ENCODE measurements around the gene LRFN3. TPM values are rescaled to one million over a fixed set of nuclear protein-coding genes. Genes with fewer than 3 reads are reported as not detected.

LRFN3 gene
- total RNA-seq, 1 donor from 2014 or later: 21.0 TPM

DNA sequence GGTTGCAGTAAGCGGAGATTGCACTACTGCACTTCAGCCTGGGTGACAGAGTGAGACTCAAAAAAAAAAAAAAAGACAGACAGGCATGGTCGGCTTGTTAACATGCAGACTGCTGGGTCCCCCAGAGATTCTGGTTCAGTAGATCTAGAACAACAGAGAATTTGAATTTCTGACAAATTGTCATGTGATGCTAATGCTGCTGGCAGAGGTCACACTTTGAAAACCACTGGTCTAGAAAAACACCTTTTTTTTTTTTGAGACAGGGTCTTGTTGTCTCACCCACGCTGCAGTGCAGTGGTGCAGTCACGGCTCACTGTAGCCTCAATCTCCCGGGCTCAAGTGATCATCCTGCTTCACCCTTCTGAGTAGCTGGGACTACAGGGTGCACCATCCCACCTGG is 7.7 kb upstream of the LRFN3 start:
- no peak overlapping the region for H3K4me3 Mint-ChIP-seq (ENCODE audit: unreplicated experiment)
- peaks cover 21% of the 10 kb centered on the region for H3K27me3 Mint-ChIP-seq (ENCODE audit: low read depth)
- no peak for DNase-seq (ENCODE audit: low spot score)
- peaks cover 6% of the 10 kb centered on the region for H3K9me3 Mint-ChIP-seq (ENCODE audit: low read depth)
- TF ChIP-seq, protein P1, sequence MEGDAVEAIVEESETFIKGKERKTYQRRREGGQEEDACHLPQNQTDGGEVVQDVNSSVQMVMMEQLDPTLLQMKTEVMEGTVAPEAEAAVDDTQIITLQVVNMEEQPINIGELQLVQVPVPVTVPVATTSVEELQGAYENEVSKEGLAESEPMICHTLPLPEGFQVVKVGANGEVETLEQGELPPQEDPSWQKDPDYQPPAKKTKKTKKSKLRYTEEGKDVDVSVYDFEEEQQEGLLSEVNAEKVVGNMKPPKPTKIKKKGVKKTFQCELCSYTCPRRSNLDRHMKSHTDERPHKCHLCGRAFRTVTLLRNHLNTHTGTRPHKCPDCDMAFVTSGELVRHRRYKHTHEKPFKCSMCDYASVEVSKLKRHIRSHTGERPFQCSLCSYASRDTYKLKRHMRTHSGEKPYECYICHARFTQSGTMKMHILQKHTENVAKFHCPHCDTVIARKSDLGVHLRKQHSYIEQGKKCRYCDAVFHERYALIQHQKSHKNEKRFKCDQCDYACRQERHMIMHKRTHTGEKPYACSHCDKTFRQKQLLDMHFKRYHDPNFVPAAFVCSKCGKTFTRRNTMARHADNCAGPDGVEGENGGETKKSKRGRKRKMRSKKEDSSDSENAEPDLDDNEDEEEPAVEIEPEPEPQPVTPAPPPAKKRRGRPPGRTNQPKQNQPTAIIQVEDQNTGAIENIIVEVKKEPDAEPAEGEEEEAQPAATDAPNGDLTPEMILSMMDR (IDR thresholded peaks at IDR 0.05): no peak
- H3K4me1 Mint-ChIP-seq (ENCODE audit: low read depth): peaks cover 12% of the 10 kb centered on the region
- peaks cover 2% of the 10 kb centered on the region for H3K36me3 Mint-ChIP-seq (ENCODE audit: low read depth)
- no peak overlapping the region for H3K27ac Mint-ChIP-seq (ENCODE audit: unreplicated experiment)

DNA sequence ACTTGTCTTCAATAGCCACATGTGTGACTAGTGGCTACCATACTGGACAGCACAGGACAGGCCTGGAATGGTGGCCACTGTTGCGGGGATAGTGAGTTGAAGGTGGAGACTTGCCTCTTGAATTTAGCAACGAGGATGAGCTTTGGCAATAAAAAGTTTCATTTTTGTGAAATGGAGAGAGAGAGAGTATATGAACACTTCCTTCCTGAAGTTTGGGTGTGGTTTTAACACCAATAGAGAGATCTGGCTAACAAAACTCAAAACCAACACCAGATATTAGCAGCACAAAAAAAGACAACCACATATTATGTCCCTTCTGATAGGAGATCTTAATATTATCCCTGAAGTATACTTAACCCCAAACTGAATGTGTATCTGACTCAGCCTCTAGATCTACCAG is 6.3 kb upstream of the LRFN3 start:
- Mint-ChIP-seq H3K36me3 (ENCODE audit: low read depth) (peaks cover 2% of the 10 kb centered on the region), H3K27me3 (ENCODE audit: low read depth) (peaks cover 16% of the 10 kb centered on the region), H3K9me3 (ENCODE audit: low read depth) (peaks cover 6% of the 10 kb centered on the region), H3K27ac (ENCODE audit: unreplicated experiment) (no peak overlapping the region), H3K4me1 (ENCODE audit: low read depth) (peaks cover 12% of the 10 kb centered on the region), H3K4me3 (ENCODE audit: unreplicated experiment) (no peak overlapping the region)
- no peak for DNase-seq (ENCODE audit: low spot score)
- TF ChIP-seq, protein P1 (IDR thresholded peaks at IDR 0.05): no peak

DNA sequence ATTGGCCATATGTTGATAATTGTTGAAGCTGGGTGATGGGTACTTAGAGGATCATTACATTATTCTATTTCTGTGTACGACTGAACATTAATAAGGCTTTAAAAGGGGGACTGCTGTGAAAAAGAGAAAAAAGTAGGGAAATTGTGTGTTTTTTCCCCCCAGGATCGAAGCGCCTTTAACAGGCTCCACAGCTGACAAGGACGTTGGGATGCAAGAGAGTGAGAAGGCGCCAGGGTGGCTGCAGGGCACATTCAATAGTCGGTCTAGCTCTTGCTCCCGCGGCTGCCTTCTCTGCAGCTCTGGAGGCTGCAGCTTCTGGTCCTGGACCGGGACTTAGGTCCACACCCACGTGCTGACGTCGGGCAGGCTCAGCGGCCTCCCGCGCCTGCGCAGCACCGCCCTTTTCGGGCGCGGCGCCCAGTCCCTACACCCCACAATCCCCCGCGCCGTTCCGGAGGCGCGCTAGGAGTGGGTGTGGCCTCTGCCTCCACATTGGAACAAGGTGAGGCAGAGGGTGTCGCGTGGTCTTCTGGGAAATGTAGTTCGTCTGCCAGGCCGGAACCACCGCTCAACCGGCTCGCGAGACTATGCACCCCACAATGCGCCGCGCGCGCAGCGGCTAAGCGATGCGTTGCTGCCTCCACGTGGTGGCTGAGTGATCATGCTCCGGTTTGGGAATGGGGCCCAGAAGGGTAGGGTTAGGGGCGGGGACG is 4.9 kb upstream of the LRFN3 start:
- H3K36me3 Mint-ChIP-seq (ENCODE audit: low read depth): no peaks in the 10 kb centered on the region
- peaks cover 22% of the 10 kb centered on the region for H3K4me1 Mint-ChIP-seq (ENCODE audit: low read depth)
- H3K9me3 Mint-ChIP-seq (ENCODE audit: low read depth): no peaks in the 10 kb centered on the region
- peaks cover 5% of the 10 kb centered on the region for H3K27me3 Mint-ChIP-seq (ENCODE audit: low read depth)
- peak overlapping the region; percentile 66 for H3K4me3 Mint-ChIP-seq (ENCODE audit: unreplicated experiment)
- H3K27ac Mint-ChIP-seq (ENCODE audit: unreplicated experiment): peak overlapping the region; percentile 82
- DNase-seq (ENCODE audit: low spot score): peak; percentile 100
- TF ChIP-seq, protein P1 (IDR thresholded peaks at IDR 0.05): peak; percentile 93

DNA sequence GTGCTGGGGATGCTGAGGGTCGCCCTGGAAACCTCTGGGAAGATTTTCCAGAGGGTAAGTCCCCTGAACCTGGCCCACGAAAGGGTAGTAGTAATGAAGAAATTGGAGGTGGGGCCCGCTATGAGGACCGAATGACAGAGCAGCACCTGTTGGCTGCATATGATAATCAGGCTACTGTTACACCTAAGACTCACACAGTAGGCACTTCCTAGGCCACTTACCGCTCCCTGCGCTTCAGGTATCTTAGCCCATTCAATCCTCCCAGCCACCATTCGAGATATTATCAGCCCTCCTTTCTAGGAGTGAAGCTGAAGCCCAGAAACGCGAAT is 4.3 kb upstream of the LRFN3 start:
- DNase-seq (ENCODE audit: low spot score): no peak
- no peaks in the 10 kb centered on the region for H3K36me3 Mint-ChIP-seq (ENCODE audit: low read depth)
- TF ChIP-seq, protein P1 (IDR thresholded peaks at IDR 0.05): peak; percentile 70
- no peaks in the 10 kb centered on the region for H3K9me3 Mint-ChIP-seq (ENCODE audit: low read depth)
- peak overlapping the region; percentile 50 for H3K4me3 Mint-ChIP-seq (ENCODE audit: unreplicated experiment)
- peaks cover 22% of the 10 kb centered on the region for H3K4me1 Mint-ChIP-seq (ENCODE audit: low read depth)
- H3K27me3 Mint-ChIP-seq (ENCODE audit: low read depth): peaks cover 1% of the 10 kb centered on the region
- no peak overlapping the region for H3K27ac Mint-ChIP-seq (ENCODE audit: unreplicated experiment)

DNA sequence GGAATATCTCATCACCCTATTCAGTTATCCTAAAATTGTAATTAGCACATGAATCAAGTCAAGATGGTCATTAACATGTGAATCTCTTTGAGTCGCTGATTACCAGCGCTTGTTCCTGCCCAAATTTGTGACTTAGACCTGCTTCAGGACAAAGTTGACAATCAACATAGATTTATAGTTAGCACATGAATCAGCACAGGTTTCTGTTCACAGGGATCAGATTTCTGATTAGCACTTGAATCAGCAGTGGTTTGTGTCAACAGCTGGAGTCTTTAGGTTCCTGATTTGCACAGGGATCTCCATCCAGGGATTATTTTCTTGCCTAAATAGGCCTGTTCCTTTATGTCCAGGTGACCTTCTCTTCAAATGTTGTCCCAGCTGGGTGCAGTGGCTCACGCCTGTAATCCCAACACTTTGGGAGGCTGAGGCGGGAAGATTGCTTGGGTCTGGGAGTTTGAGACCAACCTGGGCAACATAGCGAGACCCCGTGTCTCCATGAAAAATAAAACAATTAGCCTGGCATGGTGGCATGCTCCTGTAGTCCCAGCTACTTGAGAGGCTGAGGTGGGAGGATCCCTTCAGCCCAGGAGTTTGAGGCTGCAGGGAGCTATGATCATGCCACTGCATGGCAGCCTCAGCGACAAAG is 3.8 kb upstream of the LRFN3 start:
- Mint-ChIP-seq H3K9me3 (ENCODE audit: low read depth) (no peaks in the 10 kb centered on the region), H3K4me1 (ENCODE audit: low read depth) (peaks cover 28% of the 10 kb centered on the region), H3K27ac (ENCODE audit: unreplicated experiment) (no peak overlapping the region), H3K36me3 (ENCODE audit: low read depth) (no peaks in the 10 kb centered on the region), H3K4me3 (ENCODE audit: unreplicated experiment) (no peak overlapping the region), H3K27me3 (ENCODE audit: low read depth) (no peaks in the 10 kb centered on the region)
- TF ChIP-seq, protein P1 (IDR thresholded peaks at IDR 0.05): no peak
- no peak for DNase-seq (ENCODE audit: low spot score)
